Uterus (tissue), 4 donors: Measurements from ENCODE around the gene TMCO6. TPM values are rescaled to one million over a fixed set of nuclear protein-coding genes. Genes with fewer than 3 reads are reported as not detected.

ENCODE experiments used
- DNase-seq, 2 donors: peaks; one replicate each; pipeline ENCODE4 v3.0.0-alpha.2; 2019 to 2020
- H3K27ac ChIP-seq, 2 donors: fragments of 200-600 bp; sonication (generic); 1 replicate in 1 of 2; 2 replicates in 1 of 2; pipeline ENCODE4 v1.5.1; 2016 to 2018
- H3K27me3 ChIP-seq, 2 donors: fragments of 200-600 bp; sonication (generic); one replicate each; pipeline ENCODE4 v1.5.1; 2018 to 2019; ENCODE audit warnings: control low read depth in 1 of 2
- H3K36me3 ChIP-seq, 2 donors: fragments of 200-600 bp; sonication (generic); one replicate each; pipeline ENCODE4 v1.5.1; 2019; ENCODE audit warnings: control low read depth in 1 of 2
- H3K4me1 ChIP-seq, 2 donors: fragments of 200-600 bp; sonication (generic); one replicate each; pipeline ENCODE4 v1.5.1; 2018 to 2019; ENCODE audit warnings: control low read depth in 1 of 2
- H3K4me3 ChIP-seq, 2 donors: fragments of 200-600 bp; sonication (generic); 1 replicate in 1 of 2; 2 replicates in 1 of 2; pipeline ENCODE4 v1.5.1; 2018 to 2019; ENCODE audit warnings: mild to moderate bottlenecking in 1 of 2
- H3K9me3 ChIP-seq, 2 donors: fragments of 200-600 bp; sonication (generic); one replicate each; pipeline ENCODE4 v1.5.1; 2019; ENCODE audit warnings: control low read depth in 1 of 2
- POLR2A ChIP-seq, 2 donors: fragments of 450-650 bp; IDR thresholded peaks; one replicate each; pipeline ENCODE4 v1.6.1; 2016; ENCODE audit warnings: antibody characterized with exemption in 2 of 2, mild to moderate bottlenecking in 1 of 2, moderate library complexity in 1 of 2
- intact Hi-C: fragments of 100-400 bp; cut with DNase I; formaldehyde crosslinking; loops from one replicate; pipeline ENCODE4 v1.15.1; 2023; ENCODE audit warnings: low total_unique reads
- total RNA-seq, 4 donors: library from RNA; depleted of rRNA in 3 of 4; stranded (reverse); fragments of >200 nt in 3 of 4; gene quantifications; one replicate each; pipeline versions ENCODE4 v1.1.0 to v1.2.4, GENCODE V29; 2014 to 2023
- TF ChIP-seq, protein P1 (sequence below), 4 experiments: fragments of 200-600 bp in 2 of 4; fragments of 450-650 bp in 2 of 4; sonication (generic) in 2 of 4; IDR thresholded peaks; one replicate each; pipeline ENCODE4 v1.5.1; 2016 to 2019; ENCODE audit warnings: antibody characterized with exemption in 4 of 4, mild to moderate bottlenecking in 2 of 4, moderate library complexity in 1 of 4
- donor health status: DM: yes; HTN: yes; CAD: no.

Gene TMCO6
- total RNA-seq, 4 donors from 2014 or later, result 6.2 to 36.2 (median 22.7) TPM

DNA sequence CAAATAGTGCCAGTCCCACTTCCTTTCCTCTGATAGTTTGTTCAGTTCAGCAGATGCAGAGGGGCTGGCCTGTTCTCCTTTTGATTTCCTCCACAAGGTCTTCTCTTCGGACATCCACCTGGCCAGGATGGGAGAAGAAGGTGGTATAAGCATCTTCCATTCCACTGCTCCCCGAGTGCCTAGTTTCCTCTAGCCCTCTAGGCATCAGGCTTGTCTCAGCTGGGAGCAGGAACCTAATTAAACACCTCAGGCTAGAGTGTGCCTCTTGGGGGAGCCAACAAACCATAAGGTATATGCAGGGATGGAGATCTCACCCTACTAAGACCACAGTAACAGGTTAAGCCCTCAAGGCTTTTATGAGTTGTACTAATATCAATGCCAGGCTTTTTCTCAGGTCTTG, 35.0 kb downstream of the TMCO6 start:
- no peak overlapping the region for H3K27ac ChIP-seq
- DNase-seq, result no peak
- intact Hi-C loops, result no loop called here
- H3K4me3 ChIP-seq, result no peak overlapping the region
- no peaks in the 10 kb centered on the region for H3K9me3 ChIP-seq
- TF ChIP-seq POLR2A (IDR thresholded peaks at IDR 0.05), result no peak
- TF ChIP-seq, protein P1, sequence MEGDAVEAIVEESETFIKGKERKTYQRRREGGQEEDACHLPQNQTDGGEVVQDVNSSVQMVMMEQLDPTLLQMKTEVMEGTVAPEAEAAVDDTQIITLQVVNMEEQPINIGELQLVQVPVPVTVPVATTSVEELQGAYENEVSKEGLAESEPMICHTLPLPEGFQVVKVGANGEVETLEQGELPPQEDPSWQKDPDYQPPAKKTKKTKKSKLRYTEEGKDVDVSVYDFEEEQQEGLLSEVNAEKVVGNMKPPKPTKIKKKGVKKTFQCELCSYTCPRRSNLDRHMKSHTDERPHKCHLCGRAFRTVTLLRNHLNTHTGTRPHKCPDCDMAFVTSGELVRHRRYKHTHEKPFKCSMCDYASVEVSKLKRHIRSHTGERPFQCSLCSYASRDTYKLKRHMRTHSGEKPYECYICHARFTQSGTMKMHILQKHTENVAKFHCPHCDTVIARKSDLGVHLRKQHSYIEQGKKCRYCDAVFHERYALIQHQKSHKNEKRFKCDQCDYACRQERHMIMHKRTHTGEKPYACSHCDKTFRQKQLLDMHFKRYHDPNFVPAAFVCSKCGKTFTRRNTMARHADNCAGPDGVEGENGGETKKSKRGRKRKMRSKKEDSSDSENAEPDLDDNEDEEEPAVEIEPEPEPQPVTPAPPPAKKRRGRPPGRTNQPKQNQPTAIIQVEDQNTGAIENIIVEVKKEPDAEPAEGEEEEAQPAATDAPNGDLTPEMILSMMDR (IDR thresholded peaks at IDR 0.05), result no peak
- no peaks in the 10 kb centered on the region for H3K36me3 ChIP-seq
- no peaks in the 10 kb centered on the region for H3K27me3 ChIP-seq
- H3K4me1 ChIP-seq, result no peaks in the 10 kb centered on the region

DNA sequence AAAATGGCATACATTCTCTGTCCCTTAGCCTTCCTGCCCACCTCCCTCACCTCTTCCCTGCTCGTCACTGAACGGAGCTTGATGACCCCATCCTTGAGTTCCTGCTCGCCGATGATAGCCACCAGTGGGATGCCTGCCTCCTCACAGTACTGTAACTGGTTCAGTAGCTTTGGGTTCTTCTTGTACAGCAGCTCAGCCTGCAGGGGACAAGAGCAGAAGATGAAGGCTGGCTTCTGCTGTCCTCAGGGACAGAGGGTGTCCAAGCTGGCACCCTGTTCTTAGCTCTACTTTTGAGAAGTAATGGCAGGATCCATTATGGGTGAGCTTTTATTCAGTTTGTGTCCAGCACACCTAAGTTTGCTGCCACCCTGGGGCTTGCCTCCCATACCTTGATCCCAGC, 35.4 kb downstream of the TMCO6 start:
- TF ChIP-seq, protein P1 (IDR thresholded peaks at IDR 0.05), result no peak
- TF ChIP-seq POLR2A (IDR thresholded peaks at IDR 0.05), result no peak
- no peaks in the 10 kb centered on the region for H3K36me3 ChIP-seq
- intact Hi-C loops, result no loop called here
- H3K4me1 ChIP-seq, result no peaks in the 10 kb centered on the region
- H3K27ac ChIP-seq, result no peak overlapping the region
- no peak for DNase-seq
- no peaks in the 10 kb centered on the region for H3K27me3 ChIP-seq
- no peaks in the 10 kb centered on the region for H3K9me3 ChIP-seq
- H3K4me3 ChIP-seq, result no peak overlapping the region

DNA sequence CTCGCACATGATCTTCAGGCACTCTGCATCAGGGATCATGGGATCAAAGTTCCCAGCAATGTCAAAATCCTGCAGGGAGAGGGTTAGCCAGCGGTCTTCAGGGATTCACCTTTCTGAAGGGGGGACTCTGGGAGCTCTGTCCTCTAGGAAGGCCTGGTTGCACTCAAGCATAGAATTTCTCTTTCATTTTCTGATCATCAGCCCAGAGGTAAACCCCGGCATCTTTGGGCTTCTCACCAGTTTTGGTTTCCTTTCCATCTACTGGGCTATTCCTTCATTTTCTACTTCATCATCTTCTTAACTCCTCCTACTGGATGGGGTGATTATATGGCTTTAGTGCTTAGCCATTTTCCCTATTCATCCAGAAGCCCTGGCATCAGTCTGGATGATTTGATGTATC, 38.7 kb downstream of the TMCO6 start:
- H3K4me1 ChIP-seq, result no peaks in the 10 kb centered on the region
- H3K36me3 ChIP-seq, result no peaks in the 10 kb centered on the region
- no peaks in the 10 kb centered on the region for H3K27me3 ChIP-seq
- no peak overlapping the region for H3K4me3 ChIP-seq
- no peak overlapping the region for H3K27ac ChIP-seq
- TF ChIP-seq, protein P1 (IDR thresholded peaks at IDR 0.05), result no peak
- no peak for TF ChIP-seq POLR2A (IDR thresholded peaks at IDR 0.05)
- H3K9me3 ChIP-seq, result no peaks in the 10 kb centered on the region
- intact Hi-C loops, result no loop called here
- no peak for DNase-seq

DNA sequence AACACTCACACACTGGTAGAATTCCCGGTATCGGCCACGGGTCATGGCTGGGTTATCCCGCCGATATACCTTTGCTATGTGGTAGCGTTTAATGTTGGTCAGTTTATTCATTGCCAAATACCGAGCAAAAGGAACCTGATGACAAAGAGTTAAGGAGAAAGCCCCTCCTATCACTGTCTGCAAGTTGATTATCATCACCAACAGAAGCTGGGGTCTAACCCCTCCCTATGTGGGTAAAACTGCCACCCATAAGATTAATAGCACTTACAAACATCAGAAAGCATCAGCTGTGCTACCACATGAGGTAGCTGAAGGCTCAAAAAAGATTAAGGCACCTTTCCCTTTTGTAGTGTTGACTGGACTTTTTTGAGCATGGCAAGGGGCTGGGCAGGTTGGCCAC, 39.7 kb downstream of the TMCO6 start:
- TF ChIP-seq, protein P1 (IDR thresholded peaks at IDR 0.05), result no peak
- TF ChIP-seq POLR2A (IDR thresholded peaks at IDR 0.05), result no peak
- Histone ChIP-seq H3K4me1 (no peaks in the 10 kb centered on the region), H3K27ac (no peak overlapping the region), H3K9me3 (no peaks in the 10 kb centered on the region), H3K4me3 (no peak overlapping the region), H3K27me3 (no peaks in the 10 kb centered on the region), H3K36me3 (no peaks in the 10 kb centered on the region)
- DNase-seq, result no peak
- intact Hi-C loops, result no loop called here

DNA sequence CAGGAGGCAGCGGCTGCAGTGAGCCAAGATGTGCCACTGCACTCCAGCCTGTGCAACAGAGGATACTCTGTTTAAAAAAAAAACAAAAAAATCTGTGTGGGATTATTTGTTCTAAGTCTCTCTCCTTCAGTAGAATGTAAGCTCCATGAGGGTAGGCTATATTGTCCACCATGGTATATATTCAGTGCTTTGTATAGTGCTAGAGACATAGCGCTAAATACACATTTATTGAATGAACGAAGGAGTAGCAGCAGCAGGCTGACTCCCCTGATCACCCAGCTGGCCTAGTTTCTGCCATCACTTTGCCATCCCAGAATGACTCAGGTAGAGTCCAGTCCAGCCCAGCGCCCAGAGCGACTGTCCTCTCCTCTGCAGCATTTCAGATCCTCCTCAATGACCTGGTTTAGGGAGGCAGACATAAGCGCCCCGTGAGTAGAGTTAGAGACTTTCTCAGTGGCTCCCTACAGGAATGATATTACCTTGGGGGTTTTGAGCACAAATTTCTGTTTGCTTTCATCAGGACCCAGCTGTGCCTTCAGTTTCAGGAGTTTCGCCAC, 51.2 kb downstream of the TMCO6 start:
- DNase-seq, result no peak
- peaks cover 4 to 13% of the 10 kb centered on the region in 2 donors for H3K4me1 ChIP-seq
- intact Hi-C loops, result no loop called here
- H3K36me3 ChIP-seq, result no peaks in the 10 kb centered on the region
- H3K27me3 ChIP-seq, result no peaks in the 10 kb centered on the region
- H3K27ac ChIP-seq, result peak overlapping the region; percentile 73 to 84
- H3K9me3 ChIP-seq, result no peaks in the 10 kb centered on the region
- TF ChIP-seq, protein P1 (IDR thresholded peaks at IDR 0.05), result no peak
- no peak for TF ChIP-seq POLR2A (IDR thresholded peaks at IDR 0.05)
- peak overlapping the region; percentile 88 to 98 for H3K4me3 ChIP-seq
